Measurements from ENCODE around the gene SMAD5. TPM values are rescaled to one million over a fixed set of nuclear protein-coding genes. Genes with fewer than 3 reads are reported as not detected.

SMAD5 gene
- total RNA-seq, 1 experiment from 2014 or later: 69.3 TPM

DNA sequence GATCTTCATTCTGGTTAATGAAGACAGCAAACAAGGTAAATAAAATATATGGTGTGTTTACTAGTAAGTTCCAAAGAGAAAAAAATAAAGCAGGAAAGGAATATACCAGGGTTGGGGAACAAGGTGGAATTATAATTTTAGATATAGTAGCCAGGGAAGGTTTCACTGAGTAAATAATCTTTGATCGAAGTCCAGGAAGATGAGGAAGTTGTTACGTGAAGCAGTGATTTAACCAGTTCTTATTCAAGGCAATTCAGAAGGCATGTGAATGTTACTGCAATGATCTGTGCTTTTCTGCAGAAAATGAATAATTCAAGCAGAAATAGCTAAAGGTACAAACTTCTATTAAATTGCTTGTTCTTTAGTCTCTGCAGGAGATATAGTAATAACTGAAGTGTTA lies 54.2 kb downstream of the SMAD5 start:
- Histone ChIP-seq H3K79me1 (ENCODE audit: insufficient read depth, low read depth, low read length, poor library complexity, severe bottlenecking) (no peaks in the 10 kb centered on the region), H3K9ac (ENCODE audit: extremely low read depth, insufficient read length, low read length) (no peak overlapping the region), H3T11ph (ENCODE audit: low read length) (no peak overlapping the region), H2AK5ac (ENCODE audit: insufficient read length, low read length) (no peak overlapping the region), H3K18ac (ENCODE audit: insufficient read length, low read depth, low read length) (no peak overlapping the region), H2BK12ac (ENCODE audit: insufficient read length, low read depth, low read length) (no peak overlapping the region), H3K56ac (ENCODE audit: insufficient read length, low read depth, low read length) (no peak overlapping the region), H3K23me2 (ENCODE audit: insufficient read length, low read depth, low read length, poor library complexity, severe bottlenecking) (peaks cover 4% of the 10 kb centered on the region), H2BK15ac (ENCODE audit: low read depth, low read length) (no peak overlapping the region), H3K4me1 (ENCODE audit: insufficient read depth, low read length) (no peaks in the 10 kb centered on the region), H2BK5ac (ENCODE audit: insufficient read length, low read length) (no peak overlapping the region), H4K20me1 (ENCODE audit: control insufficient read depth, insufficient read depth, insufficient read length) (no peaks in the 10 kb centered on the region), H3K4ac (ENCODE audit: low read depth, low read length) (no peak overlapping the region), H3K23ac (ENCODE audit: insufficient read length, low read depth, low read length) (no peak overlapping the region), H4K8ac (replicated peaks; ENCODE audit: insufficient read length, low read depth, low read length) (no peak overlapping the region), H4K91ac (ENCODE audit: insufficient read length, low read depth, low read length) (no peak overlapping the region), H2AFZ (ENCODE audit: low read length) (no peak overlapping the region), H3K14ac (ENCODE audit: insufficient read depth, low read length) (no peak overlapping the region), H2BK20ac (ENCODE audit: low read depth, low read length, poor library complexity, severe bottlenecking) (no peak overlapping the region), H3K79me2 (ENCODE audit: insufficient read depth, low read length) (no peaks in the 10 kb centered on the region), H4K5ac (ENCODE audit: insufficient read length, low read depth, low read length) (no peak overlapping the region), H3K9me3 (ENCODE audit: control insufficient read depth, low read depth, low read length) (no peaks in the 10 kb centered on the region), H3K27ac (ENCODE audit: insufficient read length, low read depth, low read length) (no peak overlapping the region), H3K27me3 (ENCODE audit: insufficient read depth, low read length) (peaks cover 21% of the 10 kb centered on the region; the same call in 1 of the 2 replicates), H2BK120ac (ENCODE audit: low read depth, low read length, poor library complexity, severe bottlenecking) (no peak overlapping the region), H3K4me2 (ENCODE audit: insufficient read depth, insufficient read length, low read length) (no peak overlapping the region)
- Mint-ChIP-seq H3K27ac (no peak overlapping the region), H3K4me1 (peaks cover 7 to 9% of the 10 kb centered on the region in 2 experiments), H3K4me3 (no peak overlapping the region), H3K9me3 (no peaks in the 10 kb centered on the region), H3K27me3 (ENCODE audit: low read depth) (peaks cover 38% of the 10 kb centered on the region), H3K36me3 (ENCODE audit: insufficient read depth in 1 of 3, low read depth in 3 of 3) (peaks cover 9 to 18% (median 10%) of the 10 kb centered on the region in 3 experiments; a peak in 6 of 7 replicates)
- no peak for DNase-seq
- TF ChIP-seq, protein P1, sequence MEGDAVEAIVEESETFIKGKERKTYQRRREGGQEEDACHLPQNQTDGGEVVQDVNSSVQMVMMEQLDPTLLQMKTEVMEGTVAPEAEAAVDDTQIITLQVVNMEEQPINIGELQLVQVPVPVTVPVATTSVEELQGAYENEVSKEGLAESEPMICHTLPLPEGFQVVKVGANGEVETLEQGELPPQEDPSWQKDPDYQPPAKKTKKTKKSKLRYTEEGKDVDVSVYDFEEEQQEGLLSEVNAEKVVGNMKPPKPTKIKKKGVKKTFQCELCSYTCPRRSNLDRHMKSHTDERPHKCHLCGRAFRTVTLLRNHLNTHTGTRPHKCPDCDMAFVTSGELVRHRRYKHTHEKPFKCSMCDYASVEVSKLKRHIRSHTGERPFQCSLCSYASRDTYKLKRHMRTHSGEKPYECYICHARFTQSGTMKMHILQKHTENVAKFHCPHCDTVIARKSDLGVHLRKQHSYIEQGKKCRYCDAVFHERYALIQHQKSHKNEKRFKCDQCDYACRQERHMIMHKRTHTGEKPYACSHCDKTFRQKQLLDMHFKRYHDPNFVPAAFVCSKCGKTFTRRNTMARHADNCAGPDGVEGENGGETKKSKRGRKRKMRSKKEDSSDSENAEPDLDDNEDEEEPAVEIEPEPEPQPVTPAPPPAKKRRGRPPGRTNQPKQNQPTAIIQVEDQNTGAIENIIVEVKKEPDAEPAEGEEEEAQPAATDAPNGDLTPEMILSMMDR (conservative IDR thresholded peaks at IDR 0.05): no peak
- WGBS (ENCODE audit: extremely low coverage, insufficient read length, low lambda C conversion rate): no CpG with 5 or more reads among the region's 2 CpGs

Measured in H9 (cell line).